NCI-H1436 treated with DMSO at 0.1 percent for 48 hours (cell line): Measurements from ENCODE around the gene GCH1.
"Not testable (repeated sequence)": the region's sequence is repeated elsewhere in the genome, so short reads cannot be mapped to it uniquely, and the experiment has no call there.

ENCODE experiments used
- DNase-seq: peaks from one replicate; lab custom pipeline; 2025; lab: John Stamatoyannopoulos, UW

The GCH1 gene

DNA sequence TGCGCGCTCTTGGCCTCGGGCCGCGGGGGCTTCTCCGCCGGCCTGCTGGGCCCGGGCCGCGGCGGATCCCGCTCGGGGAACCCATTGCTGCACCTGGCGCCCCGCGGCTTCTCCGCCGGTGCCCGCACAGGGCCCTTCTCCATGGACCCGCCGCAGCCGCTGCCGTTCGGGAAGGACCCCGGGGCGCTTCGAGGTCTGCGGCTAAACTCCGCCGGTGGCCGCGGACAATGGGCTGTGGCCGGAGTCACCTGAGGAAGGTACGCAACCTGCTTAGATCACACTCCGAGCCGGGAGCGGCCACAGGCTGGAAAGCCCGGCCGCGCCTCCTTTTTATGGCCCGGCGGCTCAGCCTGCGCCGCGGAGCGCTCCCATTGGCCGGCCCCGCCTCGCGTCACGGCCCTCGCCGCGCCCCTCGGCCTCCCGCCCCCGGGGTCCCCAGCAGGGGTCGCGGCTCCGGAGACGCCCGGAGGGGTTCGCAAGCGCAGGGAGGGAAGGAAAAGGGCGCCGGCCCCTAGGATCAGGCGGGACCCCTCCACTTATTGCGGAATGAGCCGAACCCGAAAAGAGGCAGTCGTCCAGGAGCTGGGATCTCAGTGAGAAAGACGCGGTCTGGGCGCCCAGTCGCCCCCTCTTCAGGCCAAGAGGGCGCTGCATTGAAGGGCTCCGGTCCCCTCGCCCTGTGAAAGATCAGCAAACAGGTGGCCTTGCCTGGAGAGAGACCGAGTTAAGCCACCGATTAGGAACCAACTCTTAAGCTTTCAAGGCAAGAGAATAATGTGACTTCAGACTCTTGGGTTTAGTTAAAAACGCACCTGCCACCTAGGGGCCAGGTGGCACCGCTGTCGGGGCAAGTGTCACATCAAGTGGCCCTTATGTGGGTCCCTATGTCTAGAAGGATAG is at the start of gene GCH1:
GCH1 (minus strand) TSS at position 306 of the 900 bp plus-strand sequence; CDS start at position 143, 163 bp downstream.
- peak; percentile 47 for DNase-seq

GRCh38 chr14:54947230-54947629 is 44.6 kb upstream of the GCH1 start:
- DNase-seq = no peak

- no peak for DNase-seq
Observed at GRCh38 chr14:54946500-54946899, 43.9 kb upstream of the GCH1 start.

DNA sequence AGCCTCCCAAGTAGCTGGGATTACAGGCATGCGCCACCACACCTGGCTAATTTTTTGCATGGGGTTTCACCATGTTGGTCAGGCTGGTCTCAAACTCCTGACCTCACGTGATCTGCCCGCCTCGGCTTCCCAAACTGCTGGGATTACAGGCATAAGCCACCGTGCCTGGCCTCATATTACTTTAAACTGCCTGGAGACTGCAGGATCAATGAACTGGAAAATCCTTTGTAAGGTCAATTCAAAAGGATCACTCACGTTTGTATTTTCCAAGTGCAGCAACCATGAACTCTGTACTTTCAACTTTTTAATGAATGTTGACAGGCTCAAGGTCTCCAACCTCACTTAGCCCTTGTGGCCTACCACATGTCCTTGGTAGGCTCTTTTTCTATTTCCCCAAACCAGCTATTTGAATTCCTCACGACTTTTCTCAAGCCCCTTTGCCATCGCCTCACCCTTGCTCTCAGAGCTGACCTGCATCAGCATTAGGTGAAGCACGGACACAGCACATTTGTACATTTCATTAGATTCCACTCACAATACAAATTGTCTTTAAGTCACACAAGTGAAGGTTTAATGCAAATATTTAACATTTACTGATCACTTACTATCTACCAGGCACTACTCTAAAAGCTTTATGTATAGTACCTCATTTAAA is 42.2 kb upstream of the GCH1 start:
- DNase-seq = no peak

- DNase-seq = no peak
Observed at GRCh38 chr14:54942913-54943312, 40.3 kb upstream of the GCH1 start.

DNA sequence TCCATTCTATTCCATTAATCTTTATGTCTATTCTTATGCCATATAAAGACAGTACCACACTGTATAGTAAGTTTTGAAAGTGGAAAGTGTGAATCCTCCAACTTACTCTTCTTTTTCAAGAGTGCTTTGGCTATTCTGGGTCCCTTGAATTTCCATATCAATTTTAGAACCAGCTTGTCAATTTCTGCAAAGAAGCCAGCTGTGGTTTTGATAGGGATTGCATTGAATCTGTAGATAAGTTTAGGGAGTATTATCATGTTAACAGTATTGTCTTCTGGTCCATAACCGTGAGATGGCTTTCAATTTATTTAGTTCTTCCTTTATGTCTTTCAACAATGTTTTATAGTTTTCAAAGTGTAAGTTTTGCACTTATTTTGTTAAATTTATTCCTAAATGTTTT is 34.2 kb upstream of the GCH1 start:
- DNase-seq = no peak

GRCh38 chr14:54935958-54936357 is 33.3 kb upstream of the GCH1 start:
- DNase-seq = no peak

DNA sequence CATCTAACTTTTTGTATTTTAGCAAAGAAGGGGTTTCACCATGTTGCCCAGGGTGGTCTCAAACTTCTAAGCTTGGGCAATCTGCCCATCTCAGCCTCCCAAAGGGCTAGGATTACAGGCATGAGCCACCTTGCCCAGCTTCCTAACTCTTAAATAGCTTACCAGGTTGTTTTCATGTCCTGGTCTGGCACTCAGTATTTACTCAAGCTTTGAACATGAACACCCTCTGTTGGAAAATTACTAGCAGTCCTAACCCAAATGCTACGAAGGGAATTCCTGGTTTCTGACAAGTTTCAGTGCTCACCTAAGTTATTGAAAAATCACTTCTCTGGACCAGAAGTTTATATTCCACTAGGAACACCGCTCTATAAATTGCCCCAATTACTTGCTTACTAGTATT is 32.5 kb upstream of the GCH1 start:
- no peak for DNase-seq

DNA sequence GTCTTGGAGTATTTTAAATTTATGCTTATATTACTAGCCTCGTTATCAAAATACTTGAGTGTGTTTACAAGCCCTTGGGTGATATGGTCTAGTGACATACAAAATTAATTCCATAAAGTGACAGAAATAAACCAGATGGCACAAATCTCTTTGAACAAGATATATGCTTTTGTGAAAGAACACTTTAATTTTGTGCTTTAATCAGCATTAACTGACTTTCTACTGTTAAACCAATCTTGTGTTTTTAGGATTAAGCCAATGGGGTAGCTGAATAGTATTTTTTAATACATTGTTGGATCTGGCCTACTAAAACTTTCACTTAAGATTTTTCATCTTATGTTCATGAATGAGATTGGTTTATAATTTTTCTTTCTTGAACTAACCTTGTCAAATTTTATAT is 30.4 kb upstream of the GCH1 start:
- no peak for DNase-seq

DNA sequence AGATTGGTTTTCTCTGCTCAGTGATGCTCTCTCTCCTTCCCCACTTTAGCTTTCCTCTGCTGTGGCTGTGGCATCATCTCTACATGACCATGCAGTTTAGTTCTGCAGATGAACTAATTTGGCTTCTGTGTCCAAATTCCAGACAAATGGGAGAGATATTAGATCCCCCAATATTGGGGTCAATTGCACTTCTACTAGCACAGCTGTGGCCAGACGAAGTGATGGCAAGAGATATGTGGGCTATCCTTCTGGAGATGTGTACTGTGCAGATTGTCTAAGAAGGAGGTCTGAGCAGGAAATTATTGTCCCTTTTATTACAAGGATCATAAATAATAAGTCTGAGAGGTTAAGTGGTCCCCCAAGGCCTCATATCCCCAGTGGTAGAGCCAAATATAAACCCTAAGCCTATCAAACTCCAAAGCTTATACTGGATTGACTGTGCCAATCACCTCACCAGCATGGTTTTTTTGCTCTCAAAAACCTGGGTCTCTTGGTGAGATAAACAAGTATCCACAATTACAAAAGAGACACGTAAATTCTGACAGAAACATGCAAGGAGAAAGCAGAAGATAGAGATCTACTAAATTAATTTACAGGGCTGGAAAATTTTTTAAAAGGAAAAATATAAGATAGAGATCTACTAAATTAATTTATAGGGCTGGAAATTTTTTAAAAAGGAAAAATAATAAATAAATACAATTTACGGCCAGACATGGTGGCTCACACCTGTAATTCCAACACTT is 29.1 kb upstream of the GCH1 start:
- no peak for DNase-seq

GRCh38 chr14:54931101-54931500 is 28.5 kb upstream of the GCH1 start:
- DNase-seq = no peak

- no peak for DNase-seq
Observed at GRCh38 chr14:54929556-54929955, 26.9 kb upstream of the GCH1 start.

- DNase-seq = no peak
Observed at GRCh38 chr14:54928216-54928615, 25.6 kb upstream of the GCH1 start.

DNA sequence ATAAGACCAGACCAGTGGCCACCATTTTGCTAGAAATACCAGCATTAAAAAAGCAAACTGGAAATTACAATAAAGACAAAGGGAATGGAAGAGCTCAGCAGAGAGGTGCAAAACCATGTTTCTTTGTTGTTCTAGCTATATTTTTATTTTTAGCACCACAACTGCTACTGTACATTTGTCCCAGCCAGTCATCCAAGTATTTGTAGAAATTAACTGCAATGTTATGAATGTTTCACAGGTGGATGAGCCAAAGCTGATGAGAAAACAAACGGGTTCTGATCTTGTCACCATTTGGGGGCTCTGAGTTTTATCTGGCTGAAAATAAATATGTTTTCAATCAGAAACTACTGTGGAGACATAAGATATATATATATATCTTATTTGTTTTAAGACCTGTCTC is 24.9 kb upstream of the GCH1 start:
- DNase-seq = no peak

GRCh38 chr14:54926570-54926969 is 23.9 kb upstream of the GCH1 start:
- DNase-seq = not testable (repeated sequence)

DNA sequence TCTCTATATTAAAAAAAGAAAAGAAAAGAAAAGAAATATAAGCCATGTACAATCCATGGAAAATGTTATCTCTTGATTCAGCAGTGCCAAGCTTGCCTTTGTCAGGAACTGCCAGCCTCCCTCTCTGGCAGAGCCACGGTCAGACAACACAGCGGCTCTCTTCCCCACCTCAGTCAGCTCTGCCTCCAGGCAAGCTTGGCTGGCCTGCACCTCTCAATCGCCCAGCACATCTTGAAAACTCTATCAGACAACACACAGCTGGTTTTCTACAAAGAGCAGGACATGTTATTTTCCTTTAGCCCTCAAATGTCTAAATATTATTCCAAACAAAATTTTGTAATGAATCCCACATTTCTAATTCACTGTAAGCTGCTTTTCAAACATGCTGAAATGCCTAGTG is 20.0 kb upstream of the GCH1 start:
- no peak for DNase-seq

DNA sequence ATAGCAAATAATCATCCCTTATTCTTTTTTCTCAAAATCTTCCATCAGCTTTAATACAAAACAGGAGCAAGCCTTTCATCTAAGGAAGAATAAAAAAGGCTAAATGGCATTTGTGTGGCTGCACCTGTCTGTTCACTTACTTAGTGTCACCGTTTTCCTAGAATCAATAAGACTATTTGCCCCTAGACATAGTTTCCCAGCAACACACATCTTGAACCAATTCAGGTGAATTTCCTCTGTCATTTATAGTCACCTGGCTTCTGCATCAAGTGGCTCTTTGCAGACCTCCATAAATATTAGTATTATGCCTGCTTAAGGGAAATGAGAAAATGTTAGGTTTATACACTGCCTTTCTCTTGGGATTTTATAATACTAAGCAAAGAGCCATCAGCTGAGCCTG is 17.4 kb upstream of the GCH1 start:
- DNase-seq = peak; percentile 92

DNA sequence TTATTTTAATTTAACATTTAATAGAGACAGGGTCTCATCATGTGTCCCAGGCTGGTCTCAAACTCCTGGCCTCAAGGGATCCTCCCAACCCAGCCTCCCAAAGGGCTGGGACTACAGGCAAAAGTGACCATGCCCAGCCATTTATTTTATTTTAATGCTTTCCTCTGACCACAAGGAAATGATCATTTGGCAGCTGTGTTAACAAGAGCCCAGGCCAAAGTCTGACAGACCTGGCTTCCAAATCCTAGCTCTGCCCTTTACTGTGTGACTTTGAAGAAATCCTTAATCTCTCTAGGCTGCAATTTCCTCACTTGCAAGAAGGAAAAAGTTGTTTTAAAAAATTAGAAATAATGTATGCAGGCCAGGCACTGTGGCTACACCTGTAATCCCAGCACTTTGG is 16.7 kb upstream of the GCH1 start:
- no peak for DNase-seq

- no peak for DNase-seq
Observed at GRCh38 chr14:54918427-54918826, 15.8 kb upstream of the GCH1 start.

GRCh38 chr14:54916101-54916500 is 13.5 kb upstream of the GCH1 start:
- no peak for DNase-seq

DNA sequence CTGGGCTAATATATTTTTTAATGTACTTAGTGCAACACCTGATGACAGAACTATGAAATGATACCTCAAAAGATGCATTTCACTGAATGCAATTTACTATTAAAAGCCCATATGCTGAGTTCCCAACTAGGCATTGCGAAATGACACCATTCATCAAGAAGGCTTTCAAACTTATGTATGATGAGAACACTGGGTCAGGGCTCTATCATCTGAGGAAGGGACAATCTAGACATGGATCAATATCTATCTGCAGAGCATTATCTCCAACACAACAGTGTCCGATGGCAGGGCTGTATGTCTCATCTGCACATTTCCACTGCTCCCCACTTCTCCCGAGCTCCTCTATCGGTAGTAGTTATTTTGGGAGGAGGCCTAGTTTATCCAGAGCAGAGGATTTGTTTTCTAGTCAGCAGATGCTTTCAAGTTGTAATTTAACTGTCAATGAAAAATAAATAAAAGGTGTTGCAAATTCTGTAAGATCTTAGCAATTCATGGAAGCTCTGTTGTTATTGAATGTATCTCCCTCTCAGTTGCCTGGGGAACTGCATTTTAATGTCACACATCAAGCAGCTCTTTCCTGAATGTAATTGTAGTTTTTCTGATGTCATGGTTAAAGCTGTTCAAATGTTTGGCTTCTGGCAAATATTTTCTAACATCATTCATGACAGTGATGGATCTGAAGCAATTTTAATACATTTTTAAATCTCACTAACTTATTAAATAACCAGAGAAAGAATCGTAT is 7.4 kb upstream of the GCH1 start:
- DNase-seq = no peak

DNA sequence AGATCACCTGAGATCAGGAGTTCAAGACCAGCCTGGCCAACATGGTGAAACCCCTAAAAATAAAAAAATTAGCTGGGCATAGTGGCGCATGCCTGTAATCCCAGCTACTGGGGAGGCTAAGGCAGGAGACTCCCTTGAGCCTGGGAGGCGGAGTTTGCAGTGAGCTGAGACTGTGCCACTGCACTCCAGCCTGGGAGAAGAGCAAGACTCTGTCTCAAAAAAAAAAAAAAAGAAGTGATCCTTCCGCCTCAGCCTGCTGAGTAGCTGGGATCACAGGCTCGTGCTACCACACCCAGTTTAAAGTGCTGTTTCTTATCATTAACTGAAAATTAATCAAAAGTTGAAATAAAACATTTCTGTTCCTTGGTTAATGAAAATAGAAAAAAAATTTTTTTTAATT is 6.3 kb upstream of the GCH1 start:
- not testable (repeated sequence) for DNase-seq
